ENCODE measurements around the gene ZNF547. TPM values are rescaled to one million over a fixed set of nuclear protein-coding genes. Genes with fewer than 3 reads are reported as not detected.

Gene ZNF547
- total RNA-seq, 2 donors from 2014 or later: 3.9 TPM; not detected in 1

DNA sequence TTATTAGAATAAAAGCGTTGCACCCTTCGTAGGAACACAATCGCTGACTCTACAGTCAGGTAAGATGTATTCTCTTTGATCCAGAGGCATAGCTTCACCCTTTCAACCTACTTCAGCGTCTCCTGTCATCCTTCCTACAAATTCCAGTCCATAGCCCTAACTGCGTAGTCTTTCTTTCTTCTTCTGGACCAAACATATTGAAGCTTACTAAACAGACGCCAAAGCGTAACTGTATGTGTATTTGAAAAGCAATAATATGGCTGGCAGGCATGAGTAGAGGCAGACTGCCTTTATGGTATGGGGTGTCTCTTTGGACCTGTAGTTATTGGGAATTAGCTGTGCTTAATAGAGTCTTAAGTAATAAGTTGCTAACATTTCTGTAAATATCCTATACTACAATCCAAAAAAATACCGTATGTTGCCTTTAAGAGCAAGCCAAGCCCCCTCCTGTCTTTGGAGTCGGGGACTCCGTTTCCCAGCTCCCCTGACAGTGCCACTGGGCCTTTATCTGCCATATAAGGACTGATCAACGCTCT is 25.9 kb downstream of the ZNF547 start:
- H3K4me3 ChIP-seq: peak overlapping the region in 1 of 2 donors; percentile 82
- no peaks in the 10 kb centered on the region for H3K9me3 ChIP-seq
- H3K4me1 ChIP-seq: peaks cover 14% of the 10 kb centered on the region
- peak overlapping the region; percentile 76 to 87 (median 78) for H3K27ac ChIP-seq
- no peaks in the 10 kb centered on the region for H3K36me3 ChIP-seq (replicated peaks in 1 of 2; ENCODE audit: insufficient read depth in 1 of 2, low read depth in 2 of 2)
- no peak for DNase-seq
- ATAC-seq: no peak
- no peaks in the 10 kb centered on the region for H3K27me3 ChIP-seq
- WGBS, 2 donors: 51 to 59% methylated on average over 10 to 11 of the region's 11 CpGs
- intact Hi-C loops (cut with DNase I): no loop called here
- no peak for TF ChIP-seq POLR2A (IDR thresholded peaks at IDR 0.05)
- TF ChIP-seq, protein P1, sequence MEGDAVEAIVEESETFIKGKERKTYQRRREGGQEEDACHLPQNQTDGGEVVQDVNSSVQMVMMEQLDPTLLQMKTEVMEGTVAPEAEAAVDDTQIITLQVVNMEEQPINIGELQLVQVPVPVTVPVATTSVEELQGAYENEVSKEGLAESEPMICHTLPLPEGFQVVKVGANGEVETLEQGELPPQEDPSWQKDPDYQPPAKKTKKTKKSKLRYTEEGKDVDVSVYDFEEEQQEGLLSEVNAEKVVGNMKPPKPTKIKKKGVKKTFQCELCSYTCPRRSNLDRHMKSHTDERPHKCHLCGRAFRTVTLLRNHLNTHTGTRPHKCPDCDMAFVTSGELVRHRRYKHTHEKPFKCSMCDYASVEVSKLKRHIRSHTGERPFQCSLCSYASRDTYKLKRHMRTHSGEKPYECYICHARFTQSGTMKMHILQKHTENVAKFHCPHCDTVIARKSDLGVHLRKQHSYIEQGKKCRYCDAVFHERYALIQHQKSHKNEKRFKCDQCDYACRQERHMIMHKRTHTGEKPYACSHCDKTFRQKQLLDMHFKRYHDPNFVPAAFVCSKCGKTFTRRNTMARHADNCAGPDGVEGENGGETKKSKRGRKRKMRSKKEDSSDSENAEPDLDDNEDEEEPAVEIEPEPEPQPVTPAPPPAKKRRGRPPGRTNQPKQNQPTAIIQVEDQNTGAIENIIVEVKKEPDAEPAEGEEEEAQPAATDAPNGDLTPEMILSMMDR (IDR thresholded peaks at IDR 0.05): no peak

DNA sequence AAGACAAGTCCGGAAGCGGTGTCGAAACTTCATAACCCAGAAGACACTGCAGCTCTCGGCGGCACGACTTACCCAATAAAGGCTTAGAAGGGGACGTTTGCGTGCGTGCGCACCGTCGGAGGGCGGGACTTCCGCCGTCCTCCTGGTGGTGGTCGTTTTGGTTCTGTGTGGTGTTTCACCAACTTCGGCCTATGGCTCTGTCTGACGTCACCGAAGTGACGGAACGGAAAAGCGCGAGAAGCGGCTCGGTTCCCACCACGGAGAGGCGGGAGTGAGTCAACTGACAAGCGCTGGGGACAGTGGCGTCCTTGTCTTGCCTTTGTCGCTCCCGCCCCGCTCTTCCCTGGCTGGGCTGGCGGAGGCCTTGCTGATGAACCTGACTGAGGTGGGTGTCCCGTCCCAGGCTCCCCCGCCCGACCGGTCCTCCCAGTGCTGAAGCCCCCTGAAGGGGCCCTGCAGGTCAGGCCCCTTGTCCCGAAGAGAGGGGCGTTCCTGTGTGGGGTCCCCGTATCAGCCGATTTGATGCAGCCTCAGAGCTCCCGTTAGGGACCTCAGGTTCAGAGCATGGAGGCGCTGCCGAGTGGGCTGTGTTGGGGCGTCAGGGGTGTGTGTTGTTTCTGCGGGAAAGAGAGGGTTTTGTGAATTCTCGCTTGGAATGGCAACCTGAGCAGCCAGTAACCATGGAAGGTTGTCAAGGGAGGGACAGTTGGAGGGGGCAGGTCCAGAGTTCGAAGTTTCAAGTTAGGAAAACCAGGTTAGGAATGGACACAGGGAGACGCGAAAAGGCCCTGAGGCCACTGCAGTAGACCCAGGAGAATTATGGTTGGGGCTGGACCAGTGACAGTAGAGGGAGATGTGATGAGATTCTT is 26.6 kb downstream of the ZNF547 start, which contains the start of gene ZNF548:
Gene ZNF548, plus strand, starts transcription at position 125 of the 869 bp plus-strand sequence. Its CDS starts 246 bp downstream, at position 371.
- ATAC-seq: peak; percentile 97
- 1 to 2% methylated on average over 12 to 50 of the region's 50 CpGs for WGBS, 2 donors
- intact Hi-C loops (cut with DNase I): no loop called here

DNA sequence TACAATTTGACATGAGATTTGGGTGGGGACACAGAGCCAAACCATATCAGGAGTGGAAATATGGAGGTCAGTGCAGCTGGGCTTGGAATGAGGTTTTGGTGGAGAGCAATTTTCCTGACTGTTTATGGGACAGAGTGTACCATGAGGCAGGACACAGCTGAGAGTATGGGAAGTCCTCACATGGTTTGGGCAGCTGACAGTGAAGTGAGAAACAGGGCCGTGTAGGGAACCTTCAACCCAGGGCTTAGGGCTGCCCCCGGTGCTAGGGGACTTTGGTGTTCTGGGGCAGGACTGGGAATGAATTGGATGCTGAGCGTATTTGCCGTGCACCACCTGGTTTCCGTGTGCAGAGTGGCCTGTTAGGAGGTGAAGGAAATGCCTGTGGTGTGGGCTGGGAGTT is 32.4 kb downstream of the ZNF547 start:
- TF ChIP-seq, protein P1 (IDR thresholded peaks at IDR 0.05): no peak
- no peak for TF ChIP-seq POLR2A (IDR thresholded peaks at IDR 0.05)
- ATAC-seq (no peak), DNase-seq (no peak)
- WGBS, 2 donors: 74 to 88% methylated on average over 5 of the region's 5 CpGs
- H3K27ac ChIP-seq: no peak overlapping the region
- H3K9me3 ChIP-seq: peaks cover 0 to 33% (median 0%) of the 10 kb centered on the region in 3 donors
- intact Hi-C loops (cut with DNase I): no loop called here
- H3K36me3 ChIP-seq (replicated peaks in 1 of 2; ENCODE audit: insufficient read depth in 1 of 2, low read depth in 2 of 2): peaks cover 18 to 19% of the 10 kb centered on the region in 2 donors
- H3K27me3 ChIP-seq: no peaks in the 10 kb centered on the region
- no peak overlapping the region for H3K4me3 ChIP-seq
- peaks cover 1% of the 10 kb centered on the region for H3K4me1 ChIP-seq

More for the DNA sequence above, 26.6 kb downstream of the ZNF547 start, which contains the start of gene ZNF548:
- H3K9me3 ChIP-seq: no peaks in the 10 kb centered on the region
- H3K4me3 ChIP-seq: peak within 1 kb of the TSS; percentile 58 to 82
- peak in 2 of 3 donors; percentile 58 to 69 for TF ChIP-seq POLR2A (IDR thresholded peaks at IDR 0.05)
- TF ChIP-seq, protein P1 (IDR thresholded peaks at IDR 0.05): peak in 4 of 7 experiments; percentile 35 to 58 (median 50)
- peak; percentile 92 to 97 (median 94) for DNase-seq
- peak within 1 kb of the TSS; percentile 76 to 87 (median 78) for H3K27ac ChIP-seq
- no peaks in the 10 kb centered on the region for H3K27me3 ChIP-seq
- no peaks in the 10 kb centered on the region for H3K36me3 ChIP-seq (replicated peaks in 1 of 2; ENCODE audit: insufficient read depth in 1 of 2, low read depth in 2 of 2)
- H3K4me1 ChIP-seq: peaks cover 14% of the 10 kb centered on the region

DNA sequence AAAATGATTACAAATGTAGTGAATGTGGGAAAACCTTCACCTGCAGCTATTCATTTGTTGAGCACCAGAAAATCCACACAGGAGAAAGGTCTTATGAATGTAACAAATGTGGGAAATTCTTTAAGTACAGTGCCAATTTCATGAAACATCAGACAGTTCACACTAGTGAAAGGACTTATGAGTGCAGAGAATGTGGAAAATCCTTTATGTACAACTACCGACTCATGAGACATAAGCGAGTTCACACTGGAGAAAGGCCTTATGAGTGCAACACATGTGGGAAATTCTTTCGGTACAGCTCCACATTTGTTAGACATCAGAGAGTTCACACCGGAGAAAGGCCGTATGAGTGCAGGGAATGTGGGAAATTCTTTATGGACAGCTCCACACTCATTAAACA is 35.5 kb downstream of the ZNF547 start:
- Histone ChIP-seq H3K4me3 (no peak overlapping the region), H3K36me3 (replicated peaks in 1 of 2; ENCODE audit: insufficient read depth in 1 of 2, low read depth in 2 of 2) (peaks cover 18 to 19% of the 10 kb centered on the region in 2 donors), H3K27ac (no peak overlapping the region), H3K4me1 (no peaks in the 10 kb centered on the region), H3K27me3 (no peaks in the 10 kb centered on the region), H3K9me3 (peaks cover 0 to 46% (median 0%) of the 10 kb centered on the region in 3 donors)
- WGBS, 2 donors: 96% methylated on average over 5 of the region's 5 CpGs
- TF ChIP-seq, protein P1 (IDR thresholded peaks at IDR 0.05): no peak
- no peak for TF ChIP-seq POLR2A (IDR thresholded peaks at IDR 0.05)
- DNase-seq: no peak
- intact Hi-C loops (cut with DNase I): no loop called here
- ATAC-seq: no peak

Measured in body of pancreas (tissue), 4 donors.